Liver (tissue), 9 donors: ENCODE results near the gene PIP4K2C. TPM values are rescaled to one million over a fixed set of nuclear protein-coding genes. Genes with fewer than 3 reads are reported as not detected.

Source experiments
- DNase-seq: peaks from one replicate; pipeline ENCODE4 v3.0.0-alpha.2; 2017; ENCODE audit warnings: low spot score
- H3K27ac ChIP-seq, 2 donors: one replicate each; pipeline ENCODE4 v1.7.0; 2013; ENCODE audit warnings: inconsistent platforms in 2 of 2, low read length in 2 of 2, control low read depth in 1 of 2, low read depth in 1 of 2, mild to moderate bottlenecking in 1 of 2
- H3K27me3 ChIP-seq, 4 donors: one replicate each; pipeline versions ENCODE4 v1.6.1 to v1.7.0; 2013; ENCODE audit warnings: low read length in 3 of 4, inconsistent platforms in 1 of 4, mild to moderate bottlenecking in 1 of 4, moderate library complexity in 1 of 4; ENCODE audit not compliant: control insufficient read depth in 4 of 4, insufficient read depth in 4 of 4
- H3K36me3 ChIP-seq, 4 donors: one replicate each; pipeline versions ENCODE4 v1.6.1 to v1.7.0; 2013; ENCODE audit warnings: low read length in 3 of 4, mild to moderate bottlenecking in 3 of 4, low read depth in 1 of 4, moderate library complexity in 1 of 4; ENCODE audit not compliant: control insufficient read depth in 4 of 4, insufficient read depth in 3 of 4
- H3K4me1 ChIP-seq, 4 donors: one replicate each; pipeline versions ENCODE4 v1.6.1 to v1.7.0; 2013; ENCODE audit warnings: low read length in 3 of 4, mild to moderate bottlenecking in 3 of 4, moderate library complexity in 1 of 4; ENCODE audit not compliant: control insufficient read depth in 4 of 4, insufficient read depth in 4 of 4
- H3K4me3 ChIP-seq, 3 donors: one replicate each; pipeline versions ENCODE4 v1.6.1 to v1.7.0; 2013; ENCODE audit warnings: low read length in 3 of 3, control low read depth in 1 of 3, low read depth in 1 of 3, mild to moderate bottlenecking in 1 of 3
- H3K9ac ChIP-seq, 2 donors: one replicate each; pipeline ENCODE4 v1.7.0; 2013; ENCODE audit warnings: low read length in 2 of 2, mild to moderate bottlenecking in 2 of 2, moderate library complexity in 2 of 2, control low read depth in 1 of 2, low read depth in 1 of 2
- H3K9me3 ChIP-seq, 4 donors: one replicate each; pipeline versions ENCODE4 v1.6.1 to v1.7.0; 2013; ENCODE audit warnings: low read length in 3 of 4; ENCODE audit not compliant: control insufficient read depth in 4 of 4
- EGR1 ChIP-seq, 2 donors: IDR thresholded peaks; 2 replicates each; pipeline ENCODE4 v1.6.1; 2016 to 2018; ENCODE audit warnings: antibody characterized with exemption in 2 of 2, low read depth in 2 of 2
- FOXA1 ChIP-seq: IDR thresholded peaks from 2 replicates; pipeline ENCODE4 v1.6.1; 2016; ENCODE audit warnings: antibody characterized with exemption
- FOXA2 ChIP-seq: IDR thresholded peaks from 2 replicates; pipeline ENCODE4 v1.6.1; 2016; ENCODE audit warnings: antibody characterized with exemption
- GABPA ChIP-seq, 2 donors: IDR thresholded peaks in 1 of 2; conservative IDR thresholded peaks in 1 of 2; 2 replicates each; pipeline ENCODE4 v1.6.1; 2016; ENCODE audit warnings: antibody characterized with exemption in 2 of 2, mild to moderate bottlenecking in 1 of 2, moderate library complexity in 1 of 2
- HNF4A ChIP-seq, 2 donors: conservative IDR thresholded peaks; 2 replicates each; pipeline ENCODE4 v1.6.1; 2016; ENCODE audit warnings: antibody characterized with exemption in 2 of 2, mild to moderate bottlenecking in 2 of 2
- HNF4G ChIP-seq: IDR thresholded peaks from 2 replicates; pipeline ENCODE4 v1.6.1; 2016; ENCODE audit warnings: antibody characterized with exemption
- JUND ChIP-seq, 2 donors: IDR thresholded peaks; 2 replicates each; pipeline ENCODE4 v1.6.1; 2016; ENCODE audit warnings: antibody characterized with exemption in 2 of 2
- NR2F2 ChIP-seq: IDR thresholded peaks from 2 replicates; pipeline ENCODE4 v1.6.1; 2016; ENCODE audit warnings: antibody characterized with exemption
- RAD21 ChIP-seq, 2 donors: IDR thresholded peaks; 2 replicates each; pipeline ENCODE4 v1.6.1; 2016; ENCODE audit warnings: antibody characterized with exemption in 2 of 2, mild to moderate bottlenecking in 2 of 2
- REST ChIP-seq: IDR thresholded peaks from 2 replicates; pipeline ENCODE4 v1.6.1; 2016; ENCODE audit warnings: antibody characterized with exemption, mild to moderate bottlenecking
- RXRA ChIP-seq, 2 donors: IDR thresholded peaks; 2 replicates each; pipeline ENCODE4 v1.6.1; 2017 to 2018; ENCODE audit warnings: antibody characterized with exemption in 2 of 2, mild to moderate bottlenecking in 1 of 2
- SP1 ChIP-seq: IDR thresholded peaks from 2 replicates; pipeline ENCODE4 v1.6.1; 2018; ENCODE audit warnings: antibody characterized with exemption, mild to moderate bottlenecking
- TAF1 ChIP-seq: conservative IDR thresholded peaks from 2 replicates; pipeline ENCODE4 v1.6.1; 2016; ENCODE audit warnings: antibody characterized with exemption, mild to moderate bottlenecking
- YY1 ChIP-seq: IDR thresholded peaks from 2 replicates; pipeline ENCODE4 v1.6.1; 2016; ENCODE audit warnings: antibody characterized with exemption, mild to moderate bottlenecking
- ZBTB33 ChIP-seq: IDR thresholded peaks from 2 replicates; pipeline ENCODE4 v1.6.1; 2016; ENCODE audit warnings: antibody characterized with exemption
- WGBS: extraction: QIAGEN DNeasy Blood & Tissue Kit; methylation state at CpG from one replicate; pipeline ENCODE4 v1.1.7; 2013; 5-methylcytosine and 5-hydroxymethylcytosine counted together
- polyA plus RNA-seq, 2 donors: library from polyadenylated mRNA; stranded (reverse) in 1 of 2; unstranded in 1 of 2; fragments of 200-250 nt in 1 of 2; fragments of >200 nt in 1 of 2; fragmentation: Nextera tagmentation in 1 of 2; extraction: Ambion mirVana in 1 of 2; gene quantifications; one replicate each; pipeline versions ENCODE4 v1.2.1 to v1.2.3, GENCODE V29; 2013 to 2015
- total RNA-seq, 2 donors: library from RNA; depleted of rRNA; stranded (reverse); fragments of >200 nt; gene quantifications; one replicate each; pipeline ENCODE4 v1.2.3, GENCODE V29; 2014
- TF ChIP-seq, protein P1 (sequence below): fragments of 150-350 bp; IDR thresholded peaks from 2 replicates; pipeline ENCODE4 v1.5.1; 2017; ENCODE audit warnings: improper control_type of control experiment, low read depth, low read length; ENCODE audit not compliant: missing input control
- TF ChIP-seq, protein P2 (sequence below): IDR thresholded peaks from 2 replicates; pipeline ENCODE4 v1.6.1; 2016; ENCODE audit warnings: antibody characterized with exemption
- TF ChIP-seq, protein P3 (sequence below): IDR thresholded peaks from 2 replicates; pipeline ENCODE4 v1.6.1; 2016; ENCODE audit warnings: antibody characterized with exemption
- donor health status: healthy.
- donor health status: healthy.
- donor health status: healthy.
- donor health status: healthy.
- donor health status: healthy.

PIP4K2C gene
- 10 to 100 TPM in 1 of 2 donors, 1 to 10 TPM in 1; 6.5 to 11.9 TPM for total RNA-seq
- 10 to 100 TPM in 1 of 2 donors, 1 to 10 TPM in 1; 7.1 to 11.7 TPM for polyA plus RNA-seq

DNA sequence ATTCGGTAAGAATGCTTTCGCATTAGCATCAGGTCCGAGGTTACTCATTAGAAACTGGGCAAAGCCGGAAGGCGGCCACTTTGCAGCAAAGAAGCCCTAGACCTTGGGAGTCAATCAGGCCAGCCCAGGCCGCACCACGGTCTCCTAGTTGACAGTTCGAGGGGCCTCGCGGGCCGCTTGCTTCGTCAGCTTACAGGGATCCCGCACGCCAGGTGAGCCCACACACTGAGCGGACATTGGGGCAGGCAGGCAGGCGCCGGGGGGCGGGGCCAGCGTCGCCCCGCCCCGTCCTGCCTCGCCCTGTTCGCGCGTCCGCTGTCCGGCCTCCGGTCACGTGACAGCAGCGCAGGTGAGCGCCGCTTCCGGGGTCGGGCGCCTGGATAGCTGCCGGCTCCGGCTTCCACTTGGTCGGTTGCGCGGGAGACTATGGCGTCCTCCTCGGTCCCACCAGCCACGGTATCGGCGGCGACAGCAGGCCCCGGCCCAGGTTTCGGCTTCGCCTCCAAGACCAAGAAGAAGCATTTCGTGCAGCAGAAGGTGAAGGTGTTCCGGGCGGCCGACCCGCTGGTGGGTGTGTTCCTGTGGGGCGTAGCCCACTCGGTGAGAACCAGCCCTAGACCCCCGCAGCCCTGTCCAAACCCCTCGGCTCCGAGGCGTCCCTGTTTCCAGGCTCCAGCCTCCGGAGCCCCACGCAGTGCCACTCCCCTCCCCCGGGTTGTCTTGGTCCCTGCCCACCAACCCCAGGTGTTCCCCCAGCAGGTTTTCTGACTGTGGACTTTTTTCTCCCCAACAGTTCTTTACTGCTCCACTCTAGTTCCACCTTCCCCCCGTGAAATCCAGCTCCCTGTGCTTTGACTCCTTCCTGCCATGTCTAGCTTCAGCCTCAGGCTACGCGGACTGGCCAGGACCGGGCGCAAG is at the start of gene PIP4K2C:
Gene PIP4K2C (plus strand): TSS at position 329 of the 918 bp plus-strand sequence. CDS start 98 bp downstream, at position 427.
- Histone ChIP-seq H3K27ac (peak within 1 kb of the TSS; percentile 54 to 55), H3K9me3 (no peaks in the 10 kb centered on the region), H3K4me1 (peaks cover 6 to 29% (median 18%) of the 10 kb centered on the region in 4 donors), H3K27me3 (no peaks in the 10 kb centered on the region), H3K9ac (peak within 1 kb of the TSS; percentile 63 to 76), H3K4me3 (peak within 1 kb of the TSS; percentile 77 to 97 (median 95)), H3K36me3 (peaks cover 0 to 10% (median 2%) of the 10 kb centered on the region in 4 donors)
- under 1% methylated on average over 69 of the region's 69 CpGs for WGBS
- DNase-seq, result peak; percentile 84
- TF ChIP-seq GABPA (IDR thresholded peaks at IDR 0.05 in 1 of 2, conservative IDR thresholded peaks at IDR 0.05 in 1 of 2) (peak in 1 of 2 donors; percentile 79), HNF4G (no peak), ZBTB33 (no peak), FOXA2 (no peak), SP1 (no peak), FOXA1 (no peak), RXRA (IDR thresholded peaks at IDR 0.05) (no peak), REST (no peak), EGR1 (IDR thresholded peaks at IDR 0.05; ENCODE audit: low read depth in 2 of 2) (no peak), HNF4A (conservative IDR thresholded peaks at IDR 0.05) (no peak), NR2F2 (no peak), RAD21 (IDR thresholded peaks at IDR 0.05) (peak in 1 of 2 donors; percentile 16), TAF1 (no peak), YY1 (peak; percentile 3), JUND (IDR thresholded peaks at IDR 0.05) (no peak)
- TF ChIP-seq, protein P1, sequence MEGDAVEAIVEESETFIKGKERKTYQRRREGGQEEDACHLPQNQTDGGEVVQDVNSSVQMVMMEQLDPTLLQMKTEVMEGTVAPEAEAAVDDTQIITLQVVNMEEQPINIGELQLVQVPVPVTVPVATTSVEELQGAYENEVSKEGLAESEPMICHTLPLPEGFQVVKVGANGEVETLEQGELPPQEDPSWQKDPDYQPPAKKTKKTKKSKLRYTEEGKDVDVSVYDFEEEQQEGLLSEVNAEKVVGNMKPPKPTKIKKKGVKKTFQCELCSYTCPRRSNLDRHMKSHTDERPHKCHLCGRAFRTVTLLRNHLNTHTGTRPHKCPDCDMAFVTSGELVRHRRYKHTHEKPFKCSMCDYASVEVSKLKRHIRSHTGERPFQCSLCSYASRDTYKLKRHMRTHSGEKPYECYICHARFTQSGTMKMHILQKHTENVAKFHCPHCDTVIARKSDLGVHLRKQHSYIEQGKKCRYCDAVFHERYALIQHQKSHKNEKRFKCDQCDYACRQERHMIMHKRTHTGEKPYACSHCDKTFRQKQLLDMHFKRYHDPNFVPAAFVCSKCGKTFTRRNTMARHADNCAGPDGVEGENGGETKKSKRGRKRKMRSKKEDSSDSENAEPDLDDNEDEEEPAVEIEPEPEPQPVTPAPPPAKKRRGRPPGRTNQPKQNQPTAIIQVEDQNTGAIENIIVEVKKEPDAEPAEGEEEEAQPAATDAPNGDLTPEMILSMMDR, result no peak
- TF ChIP-seq, protein P2, sequence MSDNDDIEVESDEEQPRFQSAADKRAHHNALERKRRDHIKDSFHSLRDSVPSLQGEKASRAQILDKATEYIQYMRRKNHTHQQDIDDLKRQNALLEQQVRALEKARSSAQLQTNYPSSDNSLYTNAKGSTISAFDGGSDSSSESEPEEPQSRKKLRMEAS, result no peak
- TF ChIP-seq, protein P3, sequence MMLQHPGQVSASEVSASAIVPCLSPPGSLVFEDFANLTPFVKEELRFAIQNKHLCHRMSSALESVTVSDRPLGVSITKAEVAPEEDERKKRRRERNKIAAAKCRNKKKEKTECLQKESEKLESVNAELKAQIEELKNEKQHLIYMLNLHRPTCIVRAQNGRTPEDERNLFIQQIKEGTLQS, result no peak
